IMR-90 (cell line): Measurements from ENCODE around the gene RMND5B. TPM values are rescaled to one million over a fixed set of nuclear protein-coding genes. Genes with fewer than 3 reads are reported as not detected.
A peak's percentile ranks its signal among the peaks of the same experiment; 100 is the strongest.

Source experiments
- ATAC-seq: fragments of 200-7000 bp; cut with Tn5 transposase; 2 replicates; pipeline ENCODE4 v1.9.1; 2020; ENCODE audit warnings: low read depth, mild to moderate bottlenecking, moderate library complexity
- BruUV-seq: library from RNA; stranded (reverse); fragments of 400-500 nt; replicated peaks from 2 replicates; lab custom pipeline; 2021; lab: Mats Ljungman, UMichigan
- CTCF ChIA-PET: fragments of 300-600 bp; formaldehyde crosslinking; extraction: SDS; loops from one replicate; lab custom pipeline; 2021; ENCODE audit warnings: antibody characterized with exemption; lab: Yijun Ruan, JAX
- POLR2A ChIA-PET: fragments of 300-600 bp; sonication (Branson Sonifier 250); formaldehyde crosslinking; loops from one replicate; lab custom pipeline; 2022; ENCODE audit warnings: antibody characterized with exemption; ENCODE audit not compliant: unreplicated experiment; lab: Charles Lee
- DNase-seq: peaks from one replicate; pipeline ENCODE4 v3.0.0; 2013
- H2AFZ ChIP-seq: replicated peaks from 2 replicates; pipeline ENCODE3; 2013; ENCODE audit warnings: low read length, mild to moderate bottlenecking; ENCODE audit not compliant: poor library complexity
- H2AK5ac ChIP-seq: 2 replicates; pipeline ENCODE4 v1.6.1; 2013; ENCODE audit warnings: low read depth, low read length, inconsistent platforms
- H2AK9ac ChIP-seq: replicated peaks from 2 replicates; pipeline ENCODE3; 2013; ENCODE audit warnings: mild to moderate bottlenecking, low read depth, low read length, moderate library complexity; ENCODE audit not compliant: poor library complexity
- H2BK120ac ChIP-seq: 2 replicates; pipeline ENCODE4 v1.6.1; 2013; ENCODE audit warnings: low read depth, low read length, inconsistent platforms
- H2BK15ac ChIP-seq: 3 replicates; pipeline ENCODE4 v1.6.1; 2013; ENCODE audit warnings: low read depth, low read length, inconsistent platforms
- H2BK20ac ChIP-seq: 2 replicates; pipeline ENCODE4 v1.6.1; 2013; ENCODE audit warnings: low read depth, mild to moderate bottlenecking, inconsistent platforms, low read length, moderate library complexity
- H2BK5ac ChIP-seq: 2 replicates; pipeline ENCODE4 v1.6.1; 2013; ENCODE audit warnings: mild to moderate bottlenecking, low read depth, low read length, inconsistent platforms; ENCODE audit not compliant: poor library complexity, severe bottlenecking
- H3K14ac ChIP-seq: replicated peaks from 2 replicates; pipeline ENCODE4 v1.6.1; 2013; ENCODE audit warnings: low read depth, low read length, inconsistent platforms
- H3K18ac ChIP-seq: 2 replicates; pipeline ENCODE4 v1.6.1; 2013; ENCODE audit warnings: low read depth, low read length, control low read depth
- H3K23ac ChIP-seq: 2 replicates; pipeline ENCODE4 v1.6.1; 2013; ENCODE audit warnings: low read depth, low read length, inconsistent platforms
- H3K27ac ChIP-seq: 2 replicates; pipeline ENCODE4 v1.5.1; 2013; ENCODE audit warnings: mild to moderate bottlenecking, control low read depth, low read length; ENCODE audit not compliant: insufficient read depth
- H3K27me3 ChIP-seq: 2 replicates; pipeline ENCODE4 v1.6.1; 2013; ENCODE audit warnings: low read length; ENCODE audit not compliant: control insufficient read depth, insufficient read depth
- H3K36me3 ChIP-seq: 2 replicates; pipeline ENCODE4 v1.6.1; 2013; ENCODE audit warnings: low read length, mixed read lengths; ENCODE audit not compliant: control insufficient read depth, insufficient read depth
- H3K4ac ChIP-seq: 2 replicates; pipeline ENCODE4 v1.6.1; 2013; ENCODE audit warnings: low read depth, low read length, inconsistent platforms
- H3K4me1 ChIP-seq: 2 replicates; pipeline ENCODE4 v1.6.1; 2013; ENCODE audit warnings: low read length, mixed read lengths; ENCODE audit not compliant: control insufficient read depth, insufficient read depth
- H3K4me2 ChIP-seq: 2 replicates; pipeline ENCODE4 v1.6.1; 2013; ENCODE audit warnings: low read depth, mild to moderate bottlenecking, control low read depth, low read length, moderate library complexity
- H3K4me3 ChIP-seq: 2 replicates; pipeline ENCODE4 v1.5.1; 2013; ENCODE audit warnings: low read depth, mild to moderate bottlenecking, control low read depth, low read length, moderate library complexity; ENCODE audit not compliant: insufficient read depth
- H3K56ac ChIP-seq: 2 replicates; pipeline ENCODE4 v1.6.1; 2013; ENCODE audit warnings: low read length, inconsistent platforms; ENCODE audit not compliant: insufficient read depth; ENCODE audit errors: extremely low read depth
- H3K79me1 ChIP-seq, 2 experiments: 2 replicates each; pipeline ENCODE4 v1.6.1; 2013; ENCODE audit warnings: low read length in 2 of 2, inconsistent platforms in 1 of 2, low read depth in 1 of 2
- H3K9ac ChIP-seq: 2 replicates; pipeline ENCODE4 v1.6.1; 2013; ENCODE audit warnings: low read depth, low read length, control low read depth
- H3K9me1 ChIP-seq: 2 replicates; pipeline ENCODE4 v1.6.1; 2013; ENCODE audit warnings: low read length, inconsistent platforms; ENCODE audit not compliant: insufficient read depth
- H3K9me3 ChIP-seq: 2 replicates; pipeline ENCODE4 v1.6.1; 2013; ENCODE audit warnings: low read length; ENCODE audit not compliant: control insufficient read depth, insufficient read depth
- H4K20me1 ChIP-seq: 2 replicates; pipeline ENCODE4 v1.6.1; 2013; ENCODE audit warnings: low read length, inconsistent platforms; ENCODE audit not compliant: insufficient read depth
- H4K5ac ChIP-seq: 2 replicates; pipeline ENCODE4 v1.6.1; 2013; ENCODE audit warnings: mild to moderate bottlenecking, low read depth, low read length, control low read depth
- H4K8ac ChIP-seq, 2 experiments: 2 replicates each; pipeline ENCODE4 v1.6.1; 2013; ENCODE audit warnings: low read depth in 2 of 2, low read length in 2 of 2, control low read depth in 1 of 2, inconsistent platforms in 1 of 2
- H4K91ac ChIP-seq: 2 replicates; pipeline ENCODE4 v1.6.1; 2013; ENCODE audit warnings: low read depth, low read length, inconsistent platforms; ENCODE audit not compliant: insufficient read depth
- CEBPB ChIP-seq: IDR thresholded peaks from 2 replicates; pipeline ENCODE4 v1.6.1; 2012; ENCODE audit warnings: low read depth, low read length, improper control_type of control experiment
- CHD1 ChIP-seq: IDR thresholded peaks from 2 replicates; pipeline ENCODE4 v1.6.1; 2012; ENCODE audit warnings: low read depth, low read length, improper control_type of control experiment
- FOS ChIP-seq: fragments of 150-350 bp; IDR thresholded peaks from 2 replicates; pipeline ENCODE4 v1.6.1; 2016; ENCODE audit warnings: low read depth, low read length
- MXI1 ChIP-seq: IDR thresholded peaks from 2 replicates; pipeline ENCODE4 v1.6.1; 2012; ENCODE audit warnings: low read depth, mild to moderate bottlenecking, low read length, moderate library complexity, borderline replicate concordance
- NFE2L2 ChIP-seq: fragments of 150-350 bp; IDR thresholded peaks from 2 replicates; pipeline ENCODE4 v1.6.1; 2016; ENCODE audit warnings: low read depth, mild to moderate bottlenecking, low read length
- POLR2A ChIP-seq: IDR thresholded peaks from 2 replicates; pipeline ENCODE4 v1.6.1; 2012; ENCODE audit warnings: mild to moderate bottlenecking, low read depth, low read length
- RAD21 ChIP-seq: IDR thresholded peaks from 2 replicates; pipeline ENCODE4 v1.6.1; 2012; ENCODE audit warnings: low read length, improper control_type of control experiment
- RFX5 ChIP-seq: IDR thresholded peaks from 2 replicates; pipeline ENCODE4 v1.8.0; 2012; ENCODE audit warnings: low read depth, mild to moderate bottlenecking, low read length, moderate library complexity
- WGBS, 2 experiments: methylation state at CpG; one replicate each; pipeline versions ENCODE4 v1.1.5 to v1.1.7; 2013; ENCODE audit warnings: missing lambda C conversion rate in 2 of 2; ENCODE audit not compliant: insufficient read length in 1 of 2; ENCODE audit errors: extremely low coverage in 2 of 2; 5-methylcytosine and 5-hydroxymethylcytosine counted together
- dilution Hi-C: fragments of 300-500 bp; cut with HindIII; formaldehyde crosslinking; loops from one replicate; pipeline ENCODE4 v1.14.3; 2018; ENCODE audit warnings: low sequenced_read_pairs; ENCODE audit not compliant: unreplicated experiment
- in situ Hi-C: fragments of 300-500 bp; cut with MboI; formaldehyde crosslinking; loops from 3 replicates; pipeline ENCODE4 v1.14.3; 2019; ENCODE audit warnings: low sequenced_read_pairs, inconsistent platforms, mixed read lengths
- intact Hi-C: fragments of 100-400 bp; cut with micrococcal nuclease; formaldehyde crosslinking; loops from 2 replicates; pipeline ENCODE4 v1.10.0; 2022
- polyA plus RNA-seq, 3 experiments: library from polyadenylated mRNA; depleted of rRNA; stranded (reverse); fragments of >200 nt; gene quantifications; 2 replicates each; pipeline ENCODE4 v1.2.3, GENCODE V29; 2012; ENCODE audit warnings: low replicate concordance in 1 of 3
- total RNA-seq: library from RNA; depleted of rRNA; stranded (reverse); fragments of >200 nt; gene quantifications from 2 replicates; pipeline ENCODE4 v1.2.3, GENCODE V29; 2012
- TF ChIP-seq, protein P1 (sequence below): fragments of 150-350 bp; IDR thresholded peaks from 2 replicates; pipeline ENCODE4 v1.6.1; 2017; ENCODE audit warnings: mild to moderate bottlenecking, antibody characterized with exemption, low read length, low read depth
- TF ChIP-seq, protein P2 (sequence below): fragments of 150-350 bp; IDR thresholded peaks from 2 replicates; pipeline ENCODE4 v1.6.1; 2016; ENCODE audit warnings: low read depth, mild to moderate bottlenecking, low read length, moderate library complexity, borderline replicate concordance
- TF ChIP-seq, protein P3 (sequence below): conservative IDR thresholded peaks from 2 replicates; pipeline ENCODE4 v1.5.1; 2012; ENCODE audit warnings: mild to moderate bottlenecking, low read depth, low read length, improper control_type of control experiment

The RMND5B gene
- total and polyA plus RNA-seq, 2 of the 4 experiments (the other 2 are of a cell fraction) = 14.0 to 19.5 TPM

DNA sequence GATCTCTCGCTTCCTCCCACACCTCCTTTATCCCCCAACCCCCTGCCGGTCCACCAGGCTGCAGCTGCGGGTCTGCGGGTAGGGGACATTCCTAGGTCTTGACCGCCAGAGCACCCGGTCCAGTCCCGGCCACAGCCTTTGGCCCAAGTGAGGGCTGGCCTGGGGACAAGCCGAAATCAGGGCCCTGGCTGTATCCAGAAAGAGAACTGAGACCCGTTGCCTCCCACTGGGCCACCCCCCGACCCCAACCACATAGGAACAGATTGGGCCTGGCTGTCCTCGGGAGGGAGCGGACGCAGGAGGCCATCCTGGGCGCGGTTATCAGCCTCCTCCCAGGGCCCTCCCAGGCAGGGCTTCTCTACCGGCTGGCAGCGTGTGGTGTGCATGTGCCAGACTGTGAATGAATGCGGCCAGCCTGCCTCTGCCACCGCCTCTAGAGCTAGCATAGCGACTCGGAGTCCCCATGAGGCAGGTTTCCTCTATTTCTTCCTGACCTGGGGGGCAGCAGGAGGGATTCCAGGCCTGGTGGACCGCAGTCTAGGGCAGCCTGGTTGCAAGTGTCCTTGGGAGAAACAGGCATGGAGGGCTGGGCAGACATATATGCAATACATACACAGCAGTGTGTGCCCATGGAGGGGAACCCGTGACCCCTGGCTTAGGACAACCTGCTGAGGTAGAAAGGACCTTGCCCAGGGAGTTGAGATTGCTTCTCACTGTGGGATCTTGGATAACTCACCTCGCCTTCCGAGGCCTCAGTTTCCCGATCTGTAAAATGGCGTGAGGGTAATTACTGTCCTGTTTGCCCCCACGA is 16.3 kb upstream of the RMND5B start:
- Histone ChIP-seq H3K23ac (no peak overlapping the region), H3K4me3 (no peak overlapping the region), H3K56ac (no peak overlapping the region), H3K4me1 (no peaks in the 10 kb centered on the region; the same call in 1 of the 2 replicates), H3K36me3 (no peaks in the 10 kb centered on the region), H3K18ac (no peak overlapping the region), H2BK5ac (no peak overlapping the region), H3K4ac (no peak overlapping the region), H2BK15ac (no peak overlapping the region), H3K9me1 (no peaks in the 10 kb centered on the region), H4K5ac (no peak overlapping the region), H2AFZ (peak overlapping the region; percentile 21), H2AK5ac (no peak overlapping the region; the same call in 1 of the 2 replicates), H2BK20ac (no peak overlapping the region), H2AK9ac (no peak overlapping the region), H3K9me3 (no peaks in the 10 kb centered on the region), H4K91ac (no peak overlapping the region), H3K9ac (no peak overlapping the region), H3K14ac (no peak overlapping the region), H3K27me3 (peaks cover 47% of the 10 kb centered on the region), H3K4me2 (no peak overlapping the region; the same call in 1 of the 2 replicates), H3K79me1 (no peaks in the 10 kb centered on the region), H3K27ac (no peak overlapping the region), H4K20me1 (no peaks in the 10 kb centered on the region), H2BK120ac (no peak overlapping the region), H4K8ac (no peak overlapping the region)
- TF ChIP-seq, protein P1, sequence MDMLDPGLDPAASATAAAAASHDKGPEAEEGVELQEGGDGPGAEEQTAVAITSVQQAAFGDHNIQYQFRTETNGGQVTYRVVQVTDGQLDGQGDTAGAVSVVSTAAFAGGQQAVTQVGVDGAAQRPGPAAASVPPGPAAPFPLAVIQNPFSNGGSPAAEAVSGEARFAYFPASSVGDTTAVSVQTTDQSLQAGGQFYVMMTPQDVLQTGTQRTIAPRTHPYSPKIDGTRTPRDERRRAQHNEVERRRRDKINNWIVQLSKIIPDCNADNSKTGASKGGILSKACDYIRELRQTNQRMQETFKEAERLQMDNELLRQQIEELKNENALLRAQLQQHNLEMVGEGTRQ = no peak
- TF ChIP-seq RFX5 (no peak), NFE2L2 (no peak), POLR2A (no peak), CHD1 (no peak), FOS (no peak), MXI1 (no peak), CEBPB (no peak), RAD21 (no peak)
- TF ChIP-seq, protein P2, sequence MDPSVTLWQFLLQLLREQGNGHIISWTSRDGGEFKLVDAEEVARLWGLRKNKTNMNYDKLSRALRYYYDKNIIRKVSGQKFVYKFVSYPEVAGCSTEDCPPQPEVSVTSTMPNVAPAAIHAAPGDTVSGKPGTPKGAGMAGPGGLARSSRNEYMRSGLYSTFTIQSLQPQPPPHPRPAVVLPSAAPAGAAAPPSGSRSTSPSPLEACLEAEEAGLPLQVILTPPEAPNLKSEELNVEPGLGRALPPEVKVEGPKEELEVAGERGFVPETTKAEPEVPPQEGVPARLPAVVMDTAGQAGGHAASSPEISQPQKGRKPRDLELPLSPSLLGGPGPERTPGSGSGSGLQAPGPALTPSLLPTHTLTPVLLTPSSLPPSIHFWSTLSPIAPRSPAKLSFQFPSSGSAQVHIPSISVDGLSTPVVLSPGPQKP = no peak
- TF ChIP-seq, protein P3, sequence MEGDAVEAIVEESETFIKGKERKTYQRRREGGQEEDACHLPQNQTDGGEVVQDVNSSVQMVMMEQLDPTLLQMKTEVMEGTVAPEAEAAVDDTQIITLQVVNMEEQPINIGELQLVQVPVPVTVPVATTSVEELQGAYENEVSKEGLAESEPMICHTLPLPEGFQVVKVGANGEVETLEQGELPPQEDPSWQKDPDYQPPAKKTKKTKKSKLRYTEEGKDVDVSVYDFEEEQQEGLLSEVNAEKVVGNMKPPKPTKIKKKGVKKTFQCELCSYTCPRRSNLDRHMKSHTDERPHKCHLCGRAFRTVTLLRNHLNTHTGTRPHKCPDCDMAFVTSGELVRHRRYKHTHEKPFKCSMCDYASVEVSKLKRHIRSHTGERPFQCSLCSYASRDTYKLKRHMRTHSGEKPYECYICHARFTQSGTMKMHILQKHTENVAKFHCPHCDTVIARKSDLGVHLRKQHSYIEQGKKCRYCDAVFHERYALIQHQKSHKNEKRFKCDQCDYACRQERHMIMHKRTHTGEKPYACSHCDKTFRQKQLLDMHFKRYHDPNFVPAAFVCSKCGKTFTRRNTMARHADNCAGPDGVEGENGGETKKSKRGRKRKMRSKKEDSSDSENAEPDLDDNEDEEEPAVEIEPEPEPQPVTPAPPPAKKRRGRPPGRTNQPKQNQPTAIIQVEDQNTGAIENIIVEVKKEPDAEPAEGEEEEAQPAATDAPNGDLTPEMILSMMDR = no peak
- in situ Hi-C loops = no loop called here
- ChIA-PET POLR2A (no interaction called here), CTCF (no interaction called here)
- no TSS peak for BruUV-seq
- DNase-seq = no peak
- intact Hi-C loops = no loop called here
- ATAC-seq = no peak; the same call in 1 of the 2 replicates
- dilution Hi-C loops = no loop called here
- WGBS, 2 experiments = 36% methylated on average over 8 of the region's 28 CpGs; no CpG with 5 or more reads in 1 of the 2 experiments
